Natural killer cell (primary cell): Measurements from ENCODE around the gene SYNGR1. TPM values are rescaled to one million over a fixed set of nuclear protein-coding genes. Genes with fewer than 3 reads are reported as not detected.

ENCODE experiments used
- ATAC-seq, 3 donors: fragments of 150-1000 bp in 2 of 3; fragments of 200-7000 bp in 1 of 3; cut with Tn5 transposase; 1 replicate in 1 of 3; 2 replicates in 2 of 3; pipeline ENCODE4 v1.10.0; 2021; ENCODE audit warnings: mild to moderate bottlenecking in 2 of 3, moderate library complexity in 2 of 3
- DNase-seq, 2 donors: peaks; one replicate each; pipeline versions ENCODE4 v3.0.0 to v3.0.0-alpha.2; 2013 to 2021; ENCODE audit warnings: mixed read lengths in 1 of 2
- H3K27ac ChIP-seq: one replicate; pipeline ENCODE4 v1.5.1; 2013; ENCODE audit warnings: mild to moderate bottlenecking, low read length
- H3K27me3 ChIP-seq: one replicate; pipeline ENCODE4 v1.6.1; 2013; ENCODE audit warnings: low read length; ENCODE audit not compliant: control insufficient read depth, insufficient read depth
- H3K36me3 ChIP-seq: one replicate; pipeline ENCODE4 v1.6.1; 2013; ENCODE audit warnings: low read length; ENCODE audit not compliant: control insufficient read depth, insufficient read depth
- H3K4me1 ChIP-seq: one replicate; pipeline ENCODE4 v1.6.1; 2013; ENCODE audit warnings: low read length; ENCODE audit not compliant: control insufficient read depth, insufficient read depth
- H3K4me3 ChIP-seq: one replicate; pipeline ENCODE4 v1.5.1; 2013; ENCODE audit warnings: low read length
- H3K9me3 ChIP-seq: one replicate; pipeline ENCODE4 v1.6.1; 2013; ENCODE audit warnings: low read length; ENCODE audit not compliant: control insufficient read depth, insufficient read depth
- H3K27ac Mint-ChIP-seq, 2 donors: one replicate each; pipeline ENCODE4 v1.8.0; 2022; ENCODE audit warnings: mild to moderate bottlenecking in 2 of 2, mixed read lengths in 2 of 2, moderate library complexity in 1 of 2
- H3K27me3 Mint-ChIP-seq, 2 donors: one replicate each; pipeline ENCODE4 v1.8.0; 2022; ENCODE audit warnings: low read depth in 2 of 2, mixed read lengths in 2 of 2
- H3K36me3 Mint-ChIP-seq: one replicate; pipeline ENCODE4 v1.8.0; 2022; ENCODE audit warnings: mixed read lengths
- H3K4me1 Mint-ChIP-seq, 2 donors: one replicate each; pipeline ENCODE4 v1.8.0; 2022; ENCODE audit warnings: mixed read lengths in 2 of 2
- H3K4me3 Mint-ChIP-seq: one replicate; pipeline ENCODE4 v1.8.0; 2022; ENCODE audit warnings: mild to moderate bottlenecking, moderate library complexity, mixed read lengths
- H3K9me3 Mint-ChIP-seq, 2 donors: one replicate each; pipeline ENCODE4 v1.8.0; 2022; ENCODE audit warnings: mixed read lengths in 2 of 2
- CTCF ChIP-seq: fragments of 200-600 bp; IDR thresholded peaks from one replicate; pipeline ENCODE4 v1.8.0; 2022; ENCODE audit warnings: antibody characterized with exemption
- WGBS: methylation state at CpG from one replicate; pipeline ENCODE4 v1.1.7; 2013; ENCODE audit warnings: missing lambda C conversion rate; ENCODE audit not compliant: insufficient coverage; 5-methylcytosine and 5-hydroxymethylcytosine counted together
- intact Hi-C: fragments of 100-400 bp; cut with micrococcal nuclease; formaldehyde crosslinking; loops from one replicate; pipeline ENCODE4 v1.14.2; 2022
- total RNA-seq, 4 donors: library from RNA; stranded (reverse); fragments of 120-200 nt in 1 of 4; gene quantifications; one replicate each; pipeline versions ENCODE4 v1.2.3 to v1.2.4, GENCODE V29; 2013 to 2022

Gene SYNGR1
- total RNA-seq, 3 donors from 2014 or later (not counting 1 experiment from before 2014, with no cell fraction given): 30.3 to 35.7 (median 31.3) TPM

GRCh38 chr22:39361496-39361895 lies 11.7 kb downstream of the SYNGR1 start:
- H3K4me3 Mint-ChIP-seq: no peak overlapping the region
- ATAC-seq (no peak), DNase-seq (no peak)
- H3K27me3 Mint-ChIP-seq: no peaks in the 10 kb centered on the region
- H3K4me1 Mint-ChIP-seq: peaks cover 6 to 31% of the 10 kb centered on the region in 2 donors
- H3K27ac Mint-ChIP-seq: no peak overlapping the region
- intact Hi-C loops: no loop called here
- Histone ChIP-seq H3K27ac (no peak overlapping the region), H3K27me3 (no peaks in the 10 kb centered on the region), H3K4me1 (peaks cover 5% of the 10 kb centered on the region), H3K36me3 (peaks cover 2% of the 10 kb centered on the region), H3K9me3 (no peaks in the 10 kb centered on the region), H3K4me3 (no peak overlapping the region)
- no peaks in the 10 kb centered on the region for H3K36me3 Mint-ChIP-seq
- no peak for TF ChIP-seq CTCF
- 94% methylated on average over 7 of the region's 7 CpGs for WGBS
- no peaks in the 10 kb centered on the region for H3K9me3 Mint-ChIP-seq

GRCh38 chr22:39362271-39362670 lies 12.5 kb downstream of the SYNGR1 start:
- no peak for DNase-seq
- no peaks in the 10 kb centered on the region for H3K36me3 Mint-ChIP-seq
- peaks cover 9% of the 10 kb centered on the region for H3K4me1 ChIP-seq
- peaks cover 2% of the 10 kb centered on the region for H3K36me3 ChIP-seq
- no peak for ATAC-seq
- no peaks in the 10 kb centered on the region for H3K9me3 ChIP-seq
- no peaks in the 10 kb centered on the region for H3K27me3 ChIP-seq
- no peak for TF ChIP-seq CTCF
- H3K4me3 Mint-ChIP-seq: no peak overlapping the region
- no peaks in the 10 kb centered on the region for H3K27me3 Mint-ChIP-seq
- intact Hi-C loops: no loop called here
- peaks cover 6 to 38% of the 10 kb centered on the region in 2 donors for H3K4me1 Mint-ChIP-seq
- H3K27ac ChIP-seq: no peak overlapping the region
- WGBS: 88% methylated on average over 10 of the region's 11 CpGs
- no peaks in the 10 kb centered on the region for H3K9me3 Mint-ChIP-seq
- no peak overlapping the region for H3K4me3 ChIP-seq
- no peak overlapping the region for H3K27ac Mint-ChIP-seq

- Mint-ChIP-seq H3K4me3 (no peak overlapping the region), H3K4me1 (peaks cover 6 to 41% of the 10 kb centered on the region in 2 donors), H3K27me3 (no peaks in the 10 kb centered on the region), H3K36me3 (no peaks in the 10 kb centered on the region), H3K9me3 (no peaks in the 10 kb centered on the region), H3K27ac (peak overlapping the region in 1 of 2 donors; percentile 14)
- no peak for DNase-seq
- Histone ChIP-seq H3K4me1 (peaks cover 9% of the 10 kb centered on the region), H3K9me3 (no peaks in the 10 kb centered on the region), H3K36me3 (peaks cover 2% of the 10 kb centered on the region), H3K4me3 (no peak overlapping the region), H3K27ac (no peak overlapping the region), H3K27me3 (no peaks in the 10 kb centered on the region)
- no peak for ATAC-seq
- 87% methylated on average over 4 of the region's 4 CpGs for WGBS
- no peak for TF ChIP-seq CTCF
- intact Hi-C loops: no loop called here
Measured at GRCh38 chr22:39362932-39363331, 13.1 kb downstream of the SYNGR1 start.
